Adipocyte (in vitro differentiated cells): ENCODE results near the gene EPS8.

Experiments
- DNase-seq: peaks from one replicate; pipeline ENCODE4 v3.0.0-alpha.2; 2015; ENCODE audit warnings: low read depth
- H3K27me3 ChIP-seq: replicated peaks from 2 replicates; pipeline ENCODE4 v1.7.0; 2013; ENCODE audit warnings: mild to moderate bottlenecking, low read length, moderate library complexity; ENCODE audit not compliant: control insufficient read depth, insufficient read depth
- H3K36me3 ChIP-seq: 2 replicates; pipeline ENCODE4 v1.7.0; 2013; ENCODE audit warnings: low read length, mild to moderate bottlenecking, moderate library complexity; ENCODE audit not compliant: control insufficient read depth, insufficient read depth, severe bottlenecking
- H3K4me1 ChIP-seq: 2 replicates; pipeline ENCODE4 v1.7.0; 2013; ENCODE audit warnings: mild to moderate bottlenecking, low read length, moderate library complexity; ENCODE audit not compliant: control insufficient read depth, insufficient read depth
- H3K4me3 ChIP-seq: 2 replicates; pipeline ENCODE4 v1.7.0; 2013; ENCODE audit warnings: mild to moderate bottlenecking, low read length, moderate library complexity
- H3K9ac ChIP-seq: 2 replicates; pipeline ENCODE4 v1.7.0; 2013; ENCODE audit warnings: mild to moderate bottlenecking, low read length, moderate library complexity
- H3K9me3 ChIP-seq: 2 replicates; pipeline ENCODE4 v1.7.0; 2013; ENCODE audit warnings: mild to moderate bottlenecking, low read length, moderate library complexity; ENCODE audit not compliant: control insufficient read depth

The EPS8 gene

GRCh38 chr12:15701631-15702156, 87.5 kb downstream of the EPS8 start:
- no peaks in the 10 kb centered on the region for H3K36me3 ChIP-seq
- DNase-seq = peak; percentile 73
- H3K4me1 ChIP-seq = peaks cover 82% of the 10 kb centered on the region
- peak overlapping the region; percentile 78 for H3K9ac ChIP-seq
- no peaks in the 10 kb centered on the region for H3K9me3 ChIP-seq
- H3K4me3 ChIP-seq = peak overlapping the region; percentile 69
- H3K27me3 ChIP-seq = no peaks in the 10 kb centered on the region

DNA sequence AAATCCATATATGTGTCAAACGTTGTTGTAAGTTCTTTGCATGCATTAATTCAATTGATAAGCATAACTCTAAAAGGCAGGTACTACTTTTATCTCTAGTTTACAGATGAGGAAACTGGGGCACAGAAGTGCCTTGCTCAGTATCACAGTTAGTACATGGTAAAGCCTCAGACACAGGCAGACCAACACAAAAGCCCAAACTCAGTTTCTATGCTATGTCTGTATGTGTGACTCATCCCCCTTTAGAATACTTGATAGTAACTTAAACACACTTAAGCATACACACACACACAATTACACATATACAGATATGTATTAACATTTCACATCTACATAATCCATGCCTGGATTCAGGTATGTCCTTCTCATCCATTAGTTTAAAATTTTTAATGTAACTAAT, 88.0 kb downstream of the EPS8 start:
- Histone ChIP-seq H3K36me3 (no peaks in the 10 kb centered on the region), H3K4me1 (peaks cover 78% of the 10 kb centered on the region), H3K9me3 (no peaks in the 10 kb centered on the region), H3K27me3 (no peaks in the 10 kb centered on the region), H3K9ac (peak overlapping the region; percentile 78), H3K4me3 (peak overlapping the region; percentile 69)
- DNase-seq = peak; percentile 71

- DNase-seq = peak; percentile 86
- no peaks in the 10 kb centered on the region for H3K36me3 ChIP-seq
These were observed 88.6 kb downstream of the EPS8 start for GRCh38 chr12:15700595-15700994.

GRCh38 chr12:15699886-15700285, 89.3 kb downstream of the EPS8 start:
- no peak for DNase-seq
- H3K36me3 ChIP-seq = no peaks in the 10 kb centered on the region

More at GRCh38 chr12:15700595-15700994, 88.6 kb downstream of the EPS8 start:
- no peaks in the 10 kb centered on the region for H3K27me3 ChIP-seq
- H3K4me3 ChIP-seq = peak overlapping the region; percentile 69
- peak overlapping the region; percentile 78 for H3K9ac ChIP-seq
- no peaks in the 10 kb centered on the region for H3K9me3 ChIP-seq
- peaks cover 72% of the 10 kb centered on the region for H3K4me1 ChIP-seq

GRCh38 chr12:15698377-15698871, 90.8 kb downstream of the EPS8 start:
- no peaks in the 10 kb centered on the region for H3K36me3 ChIP-seq
- no peak for DNase-seq

More at GRCh38 chr12:15699886-15700285, 89.3 kb downstream of the EPS8 start:
- peak overlapping the region; percentile 24 for H3K4me3 ChIP-seq
- peaks cover 64% of the 10 kb centered on the region for H3K4me1 ChIP-seq
- H3K9me3 ChIP-seq = no peaks in the 10 kb centered on the region
- no peaks in the 10 kb centered on the region for H3K27me3 ChIP-seq
- peak overlapping the region; percentile 78 for H3K9ac ChIP-seq

GRCh38 chr12:15697201-15697600, 92.0 kb downstream of the EPS8 start:
- no peak overlapping the region for H3K4me3 ChIP-seq

More at GRCh38 chr12:15698377-15698871, 90.8 kb downstream of the EPS8 start:
- H3K9ac ChIP-seq = peak overlapping the region; percentile 44
- no peak overlapping the region for H3K4me3 ChIP-seq
- H3K9me3 ChIP-seq = no peaks in the 10 kb centered on the region
- peaks cover 61% of the 10 kb centered on the region for H3K4me1 ChIP-seq
- H3K27me3 ChIP-seq = no peaks in the 10 kb centered on the region

GRCh38 chr12:15693228-15693911, 95.8 kb downstream of the EPS8 start:
- H3K4me3 ChIP-seq = no peak overlapping the region
- no peaks in the 10 kb centered on the region for H3K36me3 ChIP-seq
- no peak overlapping the region for H3K9ac ChIP-seq
- H3K9me3 ChIP-seq = no peaks in the 10 kb centered on the region
- no peak for DNase-seq
- H3K27me3 ChIP-seq = no peaks in the 10 kb centered on the region
- peaks cover 65% of the 10 kb centered on the region for H3K4me1 ChIP-seq

More at GRCh38 chr12:15697201-15697600, 92.0 kb downstream of the EPS8 start:
- no peak for DNase-seq
- Histone ChIP-seq H3K36me3 (no peaks in the 10 kb centered on the region), H3K9me3 (no peaks in the 10 kb centered on the region), H3K9ac (peak overlapping the region; percentile 32), H3K4me1 (peaks cover 67% of the 10 kb centered on the region), H3K27me3 (no peaks in the 10 kb centered on the region)

GRCh38 chr12:15691388-15691787, 97.8 kb downstream of the EPS8 start:
- no peaks in the 10 kb centered on the region for H3K9me3 ChIP-seq
- no peak overlapping the region for H3K9ac ChIP-seq
- peaks cover 68% of the 10 kb centered on the region for H3K4me1 ChIP-seq
- H3K27me3 ChIP-seq = no peaks in the 10 kb centered on the region
- no peak overlapping the region for H3K4me3 ChIP-seq
- H3K36me3 ChIP-seq = no peaks in the 10 kb centered on the region
- no peak for DNase-seq

DNA sequence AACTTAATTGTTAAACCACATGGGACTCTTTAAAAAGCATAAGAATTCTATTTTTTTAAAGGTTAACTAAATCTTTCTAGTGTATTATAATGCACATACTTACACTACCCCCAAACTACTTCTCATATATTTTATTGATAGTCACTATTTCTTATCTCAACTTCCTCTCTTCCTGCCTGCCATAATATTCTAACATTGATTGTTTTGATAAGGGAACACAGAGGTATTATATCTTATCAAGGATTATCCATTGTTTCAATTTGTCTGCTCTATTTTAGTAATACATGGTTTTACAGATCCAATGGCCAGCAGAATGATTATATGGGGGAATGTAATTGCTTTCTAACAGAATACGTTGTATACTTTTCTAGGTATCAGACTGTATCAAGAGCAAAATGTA, 98.9 kb downstream of the EPS8 start:
- Histone ChIP-seq H3K9me3 (no peaks in the 10 kb centered on the region), H3K36me3 (no peaks in the 10 kb centered on the region), H3K27me3 (no peaks in the 10 kb centered on the region), H3K4me1 (peaks cover 78% of the 10 kb centered on the region), H3K4me3 (no peak overlapping the region), H3K9ac (no peak overlapping the region)
- DNase-seq = no peak

GRCh38 chr12:15689751-15690191, 99.4 kb downstream of the EPS8 start:
- Histone ChIP-seq H3K27me3 (no peaks in the 10 kb centered on the region), H3K36me3 (no peaks in the 10 kb centered on the region), H3K9me3 (no peaks in the 10 kb centered on the region), H3K4me1 (peaks cover 84% of the 10 kb centered on the region), H3K9ac (peak overlapping the region; percentile 82), H3K4me3 (no peak overlapping the region)
- no peak for DNase-seq

DNA sequence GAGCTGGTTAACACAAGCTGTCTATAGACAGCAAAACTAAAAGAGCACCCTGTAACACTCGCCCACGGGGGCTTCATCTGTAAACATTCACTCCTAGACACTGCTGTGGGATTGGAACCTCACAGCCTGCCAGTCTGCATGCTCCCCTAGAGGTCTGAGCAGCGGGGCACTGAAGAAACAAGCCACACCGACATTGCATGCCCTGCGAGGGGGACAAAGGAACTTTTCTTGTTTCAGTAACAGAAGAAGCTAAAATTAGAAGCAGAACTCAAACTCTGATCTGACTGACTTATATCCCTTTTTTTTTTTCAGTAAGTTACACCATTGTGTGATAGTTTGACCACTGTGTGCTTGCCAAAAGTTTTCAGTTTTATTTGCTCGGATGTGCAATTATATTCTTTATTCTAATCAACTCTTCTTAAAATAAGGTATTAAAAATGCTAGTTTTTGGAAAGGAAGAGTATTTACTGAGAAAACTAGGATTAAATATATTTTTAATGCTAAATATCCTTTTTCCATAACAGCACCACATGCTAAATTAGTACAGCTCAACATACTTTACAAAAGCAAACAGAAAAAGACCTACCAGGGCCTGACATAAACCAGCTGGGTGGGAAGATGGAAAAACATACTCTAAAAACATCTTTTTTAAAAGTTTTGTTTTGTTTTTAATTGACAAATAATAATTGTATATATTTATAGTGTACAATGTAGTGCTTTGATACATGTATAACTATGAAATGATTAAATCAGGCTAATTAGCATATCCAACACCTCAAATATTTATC, 100.2 kb downstream of the EPS8 start:
- Histone ChIP-seq H3K4me3 (peak overlapping the region; percentile 59), H3K9me3 (no peaks in the 10 kb centered on the region), H3K27me3 (no peaks in the 10 kb centered on the region), H3K4me1 (peaks cover 87% of the 10 kb centered on the region), H3K36me3 (no peaks in the 10 kb centered on the region), H3K9ac (peak overlapping the region; percentile 82)
- DNase-seq = no peak
